ENCODE data around the gene SUPT20H.

The SUPT20H gene

DNA sequence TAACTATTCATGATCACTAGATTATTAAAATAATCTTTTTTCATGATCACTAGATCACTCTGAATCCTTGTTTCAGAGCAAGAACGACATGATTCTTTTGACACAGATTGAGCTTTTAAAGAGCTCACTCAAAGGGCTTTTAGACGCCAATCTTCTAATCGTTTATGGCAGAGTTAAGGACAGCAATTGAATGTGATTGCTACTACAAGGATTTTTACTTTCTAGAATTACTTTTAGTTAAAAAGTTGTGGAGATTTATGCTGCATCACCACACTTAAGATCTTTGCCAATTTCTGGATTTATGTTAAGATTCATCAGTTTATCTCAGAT lies 57.6 kb downstream of the SUPT20H start:
- Histone ChIP-seq H3K4me2 (ENCODE audit: low read depth, low read length) (peak overlapping the region; percentile 76), H3K27me3 (replicated peaks; ENCODE audit: insufficient read depth, low read length) (no peaks in the 10 kb centered on the region), H3K9me3 (replicated peaks; ENCODE audit: insufficient read depth, low read length) (no peaks in the 10 kb centered on the region), H3K9ac (ENCODE audit: low read length) (peak overlapping the region; percentile 95; the same call in 1 of the 2 replicates), H3K4me1 (ENCODE audit: low read length) (no peaks in the 10 kb centered on the region), H3K27ac (ENCODE audit: low read length) (no peak overlapping the region; the same call in 1 of the 2 replicates), H3K36me3 (replicated peaks; ENCODE audit: insufficient read depth, low read length) (no peaks in the 10 kb centered on the region), H3K79me2 (ENCODE audit: low read length) (peaks cover 46% of the 10 kb centered on the region), H4K20me1 (ENCODE audit: insufficient read depth, low read length) (no peaks in the 10 kb centered on the region), H2AFZ (ENCODE audit: low read length) (no peak overlapping the region), H3K9me2 (replicated peaks; ENCODE audit: insufficient read depth, low read length) (no peaks in the 10 kb centered on the region), H3K4me3 (ENCODE audit: low read length) (peak overlapping the region; percentile 79), H3F3A (ENCODE audit: insufficient read depth, low read length) (no peaks in the 10 kb centered on the region)
- no peak for TF ChIP-seq EZH2 (optimal IDR thresholded peaks at IDR 0.05; ENCODE audit: low read depth, low read length)
- DNase-seq, result no peak

- Histone ChIP-seq H3K79me2 (ENCODE audit: low read length) (peaks cover 65% of the 10 kb centered on the region), H3K9ac (ENCODE audit: low read length) (peak within 1 kb of the TSS; percentile 95), H3K27ac (ENCODE audit: low read length) (peak within 1 kb of the TSS; percentile 99), H3K4me1 (ENCODE audit: low read length) (no peaks in the 10 kb centered on the region), H3K9me2 (replicated peaks; ENCODE audit: insufficient read depth, low read length) (no peaks in the 10 kb centered on the region), H2AFZ (ENCODE audit: low read length) (peak within 1 kb of the TSS; percentile 77; the same call in 1 of the 2 replicates), H3K4me2 (ENCODE audit: low read depth, low read length) (peak within 1 kb of the TSS; percentile 76), H4K20me1 (ENCODE audit: insufficient read depth, low read length) (no peaks in the 10 kb centered on the region), H3K9me3 (replicated peaks; ENCODE audit: insufficient read depth, low read length) (no peaks in the 10 kb centered on the region), H3K36me3 (replicated peaks; ENCODE audit: insufficient read depth, low read length) (no peaks in the 10 kb centered on the region), H3F3A (ENCODE audit: insufficient read depth, low read length) (no peaks in the 10 kb centered on the region), H3K4me3 (ENCODE audit: low read length) (peak within 1 kb of the TSS; percentile 90), H3K27me3 (replicated peaks; ENCODE audit: insufficient read depth, low read length) (no peaks in the 10 kb centered on the region)
- TF ChIP-seq EZH2phosphoT487 (IDR thresholded peaks at IDR 0.05; ENCODE audit: low read length) (no peak), EZH2 (optimal IDR thresholded peaks at IDR 0.05; ENCODE audit: low read depth, low read length) (no peak)
- TF ChIP-seq, protein P1, sequence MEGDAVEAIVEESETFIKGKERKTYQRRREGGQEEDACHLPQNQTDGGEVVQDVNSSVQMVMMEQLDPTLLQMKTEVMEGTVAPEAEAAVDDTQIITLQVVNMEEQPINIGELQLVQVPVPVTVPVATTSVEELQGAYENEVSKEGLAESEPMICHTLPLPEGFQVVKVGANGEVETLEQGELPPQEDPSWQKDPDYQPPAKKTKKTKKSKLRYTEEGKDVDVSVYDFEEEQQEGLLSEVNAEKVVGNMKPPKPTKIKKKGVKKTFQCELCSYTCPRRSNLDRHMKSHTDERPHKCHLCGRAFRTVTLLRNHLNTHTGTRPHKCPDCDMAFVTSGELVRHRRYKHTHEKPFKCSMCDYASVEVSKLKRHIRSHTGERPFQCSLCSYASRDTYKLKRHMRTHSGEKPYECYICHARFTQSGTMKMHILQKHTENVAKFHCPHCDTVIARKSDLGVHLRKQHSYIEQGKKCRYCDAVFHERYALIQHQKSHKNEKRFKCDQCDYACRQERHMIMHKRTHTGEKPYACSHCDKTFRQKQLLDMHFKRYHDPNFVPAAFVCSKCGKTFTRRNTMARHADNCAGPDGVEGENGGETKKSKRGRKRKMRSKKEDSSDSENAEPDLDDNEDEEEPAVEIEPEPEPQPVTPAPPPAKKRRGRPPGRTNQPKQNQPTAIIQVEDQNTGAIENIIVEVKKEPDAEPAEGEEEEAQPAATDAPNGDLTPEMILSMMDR (IDR thresholded peaks at IDR 0.05; ENCODE audit: low read length), result peak; percentile 83
- peak; percentile 79 for DNase-seq
Measured at GRCh38 chr13:36999054-36999714, 60.3 kb downstream of the SUPT20H start, which contains the start of gene ALG5. TSS of gene ALG5 (minus strand) at chr13:36999340. CDS start at chr13:36999300, 40 bp downstream.

DNA sequence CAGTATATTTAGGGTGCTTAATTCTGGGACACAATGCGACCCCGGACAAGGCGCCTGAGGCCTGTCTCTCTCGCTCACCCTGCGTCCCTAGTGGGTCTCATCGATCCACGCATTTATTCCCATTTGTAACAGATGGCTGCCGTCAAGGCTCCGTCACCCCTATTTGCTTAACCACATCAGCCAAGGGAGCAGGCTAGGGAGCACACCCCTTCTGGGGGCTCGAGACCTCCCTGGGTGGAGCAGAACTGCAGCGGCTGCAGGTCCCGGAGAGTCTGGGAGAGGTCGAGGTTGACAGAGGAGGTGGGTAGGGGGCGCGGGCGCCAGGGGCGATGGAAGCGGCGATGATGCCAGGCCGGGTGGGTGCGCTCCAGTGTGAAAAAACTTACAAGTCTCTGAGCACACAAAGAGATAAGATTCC lies 60.9 kb downstream of the SUPT20H start:
- Histone ChIP-seq H3K27ac (ENCODE audit: low read length) (peak overlapping the region; percentile 41; the same call in 1 of the 2 replicates), H3F3A (ENCODE audit: insufficient read depth, low read length) (no peaks in the 10 kb centered on the region), H3K79me2 (ENCODE audit: low read length) (peaks cover 65% of the 10 kb centered on the region), H3K9ac (ENCODE audit: low read length) (peak overlapping the region; percentile 94), H3K9me3 (replicated peaks; ENCODE audit: insufficient read depth, low read length) (no peaks in the 10 kb centered on the region), H3K36me3 (replicated peaks; ENCODE audit: insufficient read depth, low read length) (no peaks in the 10 kb centered on the region), H3K27me3 (replicated peaks; ENCODE audit: insufficient read depth, low read length) (no peaks in the 10 kb centered on the region), H3K9me2 (replicated peaks; ENCODE audit: insufficient read depth, low read length) (no peaks in the 10 kb centered on the region), H4K20me1 (ENCODE audit: insufficient read depth, low read length) (no peaks in the 10 kb centered on the region), H2AFZ (ENCODE audit: low read length) (peak overlapping the region; percentile 77; the same call in 1 of the 2 replicates), H3K4me1 (ENCODE audit: low read length) (no peaks in the 10 kb centered on the region), H3K4me3 (ENCODE audit: low read length) (peak overlapping the region; percentile 90), H3K4me2 (ENCODE audit: low read depth, low read length) (peak overlapping the region; percentile 73)
- TF ChIP-seq, protein P1 (IDR thresholded peaks at IDR 0.05; ENCODE audit: low read length), result no peak
- TF ChIP-seq EZH2 (optimal IDR thresholded peaks at IDR 0.05; ENCODE audit: low read depth, low read length) (no peak), EZH2phosphoT487 (IDR thresholded peaks at IDR 0.05; ENCODE audit: low read length) (no peak)
- DNase-seq, result peak; percentile 7

Data from MM.1S (cell line).